HG03565 (cell line): ENCODE data around the gene SYNDIG1.

Experiments
- ATAC-seq: cut with Tn5 transposase; IDR thresholded peaks from one replicate; pipeline ENCODE4 v1.9.1; 2021; ENCODE audit warnings: mild to moderate bottlenecking, moderate library complexity; ENCODE audit not compliant: unreplicated experiment

Gene SYNDIG1

DNA sequence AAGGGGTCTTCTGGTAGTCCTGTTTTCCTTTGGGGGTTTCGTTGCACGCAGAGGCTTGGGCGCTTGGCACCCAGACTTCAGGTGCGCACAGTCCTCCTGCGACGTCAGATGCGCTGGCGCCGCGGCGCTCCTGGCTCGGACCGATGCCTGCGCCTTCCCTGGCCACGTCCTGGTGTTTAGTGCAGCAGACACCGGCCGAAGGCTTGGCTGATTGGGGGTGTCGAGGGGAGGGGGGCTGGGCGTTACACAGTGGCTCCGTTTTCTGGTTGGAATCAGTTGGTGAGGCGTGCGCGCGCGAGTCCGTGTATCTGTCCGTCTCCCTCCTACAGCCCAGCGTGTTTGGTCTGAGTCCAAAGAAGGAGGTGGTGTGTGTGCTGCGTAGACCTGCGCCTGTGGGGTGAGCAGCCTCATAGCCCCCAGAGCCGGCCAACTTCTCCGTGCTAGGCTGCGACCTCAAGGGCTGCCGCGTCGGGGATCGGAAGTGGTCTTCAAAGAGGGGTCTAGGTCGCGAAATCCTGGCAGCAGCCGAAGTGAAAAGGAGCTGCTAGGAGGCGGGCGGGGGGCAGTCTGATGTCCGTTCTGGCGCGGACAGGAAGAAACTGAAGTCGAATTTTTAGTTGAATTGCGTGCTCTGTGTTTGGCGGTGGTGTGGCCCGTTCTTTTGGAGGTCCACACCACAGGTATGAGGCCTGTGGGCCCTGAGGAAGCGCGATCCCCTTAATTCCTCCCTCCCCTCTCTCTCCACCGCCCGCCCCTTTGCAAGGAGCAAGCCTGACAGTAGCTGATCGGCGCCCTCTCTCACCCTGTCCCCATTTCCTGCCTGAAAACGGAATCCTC lies 1.5 kb downstream of the SYNDIG1 start:
- ATAC-seq = no peak

DNA sequence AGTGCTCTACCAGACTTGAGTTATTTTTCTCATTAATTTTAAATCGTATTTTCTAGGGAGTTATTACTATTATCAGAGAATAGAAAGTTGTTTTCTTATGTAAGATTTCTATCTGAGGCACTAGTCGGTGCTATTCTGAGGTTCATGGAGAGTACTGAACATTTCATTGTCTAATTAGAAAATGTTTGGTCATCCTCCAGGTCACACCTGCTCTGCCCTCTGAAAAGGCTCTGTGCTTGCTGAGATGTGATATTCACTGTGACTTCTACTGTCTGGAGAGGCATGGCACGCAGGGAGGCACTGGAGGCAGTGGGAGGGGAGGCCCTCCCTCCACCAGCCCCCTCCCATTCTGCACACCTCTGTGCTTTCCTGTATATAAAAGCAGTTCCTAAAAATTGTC lies 3.0 kb downstream of the SYNDIG1 start:
- ATAC-seq = no peak

DNA sequence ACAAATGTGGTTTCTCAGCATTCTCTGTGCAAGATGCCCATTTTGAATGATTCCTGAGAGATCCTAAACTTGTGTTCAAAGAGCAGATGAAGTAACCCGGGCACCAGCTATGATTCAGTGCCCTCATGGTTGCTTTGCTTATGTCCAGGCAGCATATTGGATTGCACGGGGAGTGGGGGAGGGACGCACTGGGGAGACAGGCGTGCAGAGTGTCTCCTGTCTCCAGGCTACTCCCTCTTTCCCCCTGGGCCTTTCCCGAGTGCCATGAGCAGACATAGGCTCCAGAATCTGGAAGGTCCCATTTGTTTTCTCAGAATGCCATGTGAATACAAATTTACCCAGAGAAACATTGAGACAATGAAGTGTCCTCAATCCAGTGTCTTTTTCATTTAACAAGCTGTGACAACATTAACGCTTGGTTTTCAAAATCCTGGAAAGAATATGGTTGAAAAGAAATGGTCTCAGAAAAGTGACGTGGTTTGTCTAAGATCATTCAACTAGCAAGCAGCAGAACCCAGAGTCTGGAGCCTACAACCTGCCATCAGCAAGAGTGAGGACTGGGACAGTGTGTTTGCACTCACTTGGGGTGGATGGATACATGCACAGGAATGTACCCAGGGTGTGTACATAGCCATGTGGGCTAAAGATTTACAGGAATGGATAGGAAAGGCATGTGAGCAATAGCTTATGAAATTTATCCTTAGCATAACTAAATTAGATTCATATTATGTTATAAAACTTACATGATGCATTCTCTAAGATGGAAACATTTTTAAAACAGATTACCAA lies 4.2 kb downstream of the SYNDIG1 start:
- no peak for ATAC-seq

DNA sequence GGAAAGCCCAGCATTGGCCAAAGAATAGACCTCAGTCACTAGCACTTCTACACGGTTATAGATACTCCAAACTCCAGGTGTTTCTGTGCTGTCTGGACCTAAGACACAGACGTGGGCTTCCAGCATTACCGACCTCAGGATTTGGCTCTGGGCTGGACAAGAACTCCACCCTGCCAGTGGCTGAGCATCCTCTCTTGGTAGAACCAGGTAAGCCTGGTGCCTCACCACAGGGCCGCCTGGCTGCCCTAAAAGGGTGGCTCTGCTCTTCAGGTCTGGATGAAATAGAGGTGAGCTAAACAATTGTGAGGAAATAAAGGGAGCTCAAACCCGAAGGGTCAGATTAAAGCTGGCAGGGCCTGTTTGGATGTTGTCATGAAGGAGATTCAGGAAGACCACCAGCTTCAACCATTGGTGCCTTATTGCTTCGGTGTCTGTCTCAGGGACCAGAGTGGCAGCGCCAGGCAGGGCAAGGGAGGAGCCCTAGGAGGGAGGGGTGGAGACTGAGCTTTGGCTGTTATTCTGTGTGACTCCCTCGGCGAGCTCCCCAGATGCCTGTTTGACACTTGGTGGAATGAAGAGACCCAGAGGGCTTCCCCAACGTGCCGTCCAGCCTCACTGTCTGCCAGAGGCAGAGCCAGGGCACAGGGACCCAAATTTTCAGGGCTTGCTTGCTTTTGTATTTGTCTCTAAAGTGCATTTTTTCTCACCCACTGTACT lies 8.6 kb downstream of the SYNDIG1 start:
- no peak for ATAC-seq

DNA sequence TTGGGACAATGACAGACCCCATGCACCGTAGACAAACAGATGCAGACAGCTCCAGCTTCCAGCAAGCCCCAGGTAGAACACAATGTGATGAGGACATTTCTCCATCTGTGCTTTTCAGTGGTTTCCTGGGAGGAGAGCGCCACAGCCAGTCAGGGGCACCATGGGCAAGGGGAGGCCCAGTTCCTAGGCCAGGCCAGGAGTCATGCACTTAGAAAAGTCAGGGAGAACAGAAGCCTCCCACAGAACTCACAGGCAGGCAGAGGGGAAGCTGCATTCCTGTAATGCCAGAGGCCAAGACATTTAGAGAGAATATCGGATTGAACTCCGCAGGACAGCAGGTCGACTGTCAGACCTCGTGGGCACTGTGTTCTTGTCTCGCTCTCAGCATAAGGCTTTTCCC lies 9.2 kb downstream of the SYNDIG1 start:
- ATAC-seq = no peak

DNA sequence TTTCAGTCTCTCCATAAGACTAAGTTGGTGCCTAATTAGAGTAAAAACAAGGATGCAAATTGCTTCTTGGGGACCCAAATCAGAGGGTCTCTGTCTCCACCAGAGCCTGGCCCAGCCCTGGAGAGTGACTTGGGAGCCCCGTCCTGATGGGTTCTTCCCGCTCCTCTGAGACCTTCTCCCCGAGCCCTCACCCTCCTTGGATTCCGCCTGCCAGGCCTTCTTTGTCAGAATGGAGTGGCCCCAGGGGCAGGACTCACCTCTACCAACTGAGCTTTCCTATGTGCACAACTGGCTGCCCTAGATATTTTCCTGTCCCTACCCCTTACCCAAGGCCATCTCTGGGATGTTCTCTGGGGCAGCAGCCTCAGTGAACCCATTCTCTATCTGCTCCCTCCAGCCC lies 9.7 kb downstream of the SYNDIG1 start:
- ATAC-seq = no peak

DNA sequence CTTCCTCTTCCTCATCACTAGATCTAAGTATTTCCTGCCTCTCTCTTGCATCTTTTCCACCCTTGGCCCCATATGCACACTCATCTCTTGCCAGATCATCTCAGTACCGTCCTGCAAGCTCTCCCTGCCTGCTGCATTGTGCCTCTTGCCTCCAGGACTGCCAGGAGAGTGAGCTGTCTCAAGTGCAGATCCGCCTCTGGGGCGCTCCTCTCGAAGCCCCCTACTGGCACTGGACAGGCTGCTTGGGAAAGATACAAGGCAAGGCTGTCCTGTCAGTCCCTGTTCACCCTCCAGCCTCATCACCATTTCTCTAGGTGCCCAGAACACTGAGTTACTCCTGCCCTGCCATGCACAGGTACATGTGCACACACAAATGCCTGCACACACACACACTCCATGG lies 10.2 kb downstream of the SYNDIG1 start:
- ATAC-seq = no peak

DNA sequence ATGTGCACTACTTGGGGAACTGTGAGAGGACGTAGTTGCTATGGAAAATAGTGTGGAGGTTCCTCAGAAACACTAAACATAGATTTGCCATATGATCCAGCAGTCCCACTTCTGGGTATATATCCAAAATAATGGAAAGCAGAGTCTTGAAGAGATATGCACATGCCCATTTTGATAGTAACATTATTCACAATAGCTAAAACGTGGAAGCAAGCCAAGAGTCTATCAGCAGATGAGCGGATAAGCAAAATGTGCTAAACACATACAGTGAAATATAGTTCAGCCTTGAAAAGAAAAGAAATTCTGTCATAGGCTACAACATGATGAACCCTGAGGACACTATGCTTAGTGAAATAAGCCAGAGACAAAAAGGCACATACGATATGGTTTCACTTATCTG lies 11.1 kb downstream of the SYNDIG1 start:
- ATAC-seq = no peak

DNA sequence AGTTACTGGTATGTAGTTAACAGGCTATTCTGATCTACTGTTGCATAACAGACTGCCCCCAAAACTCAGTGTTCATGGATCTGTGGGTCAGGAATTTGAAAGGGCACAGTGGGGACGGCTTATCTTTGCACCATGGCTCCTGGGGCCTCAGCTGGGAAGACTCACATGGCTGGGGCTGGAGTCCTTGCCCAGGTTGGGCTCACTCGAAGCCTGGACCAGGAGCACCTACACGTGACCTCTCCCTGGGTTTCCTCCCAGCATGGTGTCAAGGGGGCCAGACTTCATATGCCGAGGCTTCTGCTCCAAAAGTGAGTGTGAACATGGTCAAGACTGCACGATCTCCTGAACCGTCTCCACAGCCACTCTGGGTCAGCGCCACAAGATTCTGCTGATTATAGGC lies 11.7 kb downstream of the SYNDIG1 start:
- no peak for ATAC-seq

DNA sequence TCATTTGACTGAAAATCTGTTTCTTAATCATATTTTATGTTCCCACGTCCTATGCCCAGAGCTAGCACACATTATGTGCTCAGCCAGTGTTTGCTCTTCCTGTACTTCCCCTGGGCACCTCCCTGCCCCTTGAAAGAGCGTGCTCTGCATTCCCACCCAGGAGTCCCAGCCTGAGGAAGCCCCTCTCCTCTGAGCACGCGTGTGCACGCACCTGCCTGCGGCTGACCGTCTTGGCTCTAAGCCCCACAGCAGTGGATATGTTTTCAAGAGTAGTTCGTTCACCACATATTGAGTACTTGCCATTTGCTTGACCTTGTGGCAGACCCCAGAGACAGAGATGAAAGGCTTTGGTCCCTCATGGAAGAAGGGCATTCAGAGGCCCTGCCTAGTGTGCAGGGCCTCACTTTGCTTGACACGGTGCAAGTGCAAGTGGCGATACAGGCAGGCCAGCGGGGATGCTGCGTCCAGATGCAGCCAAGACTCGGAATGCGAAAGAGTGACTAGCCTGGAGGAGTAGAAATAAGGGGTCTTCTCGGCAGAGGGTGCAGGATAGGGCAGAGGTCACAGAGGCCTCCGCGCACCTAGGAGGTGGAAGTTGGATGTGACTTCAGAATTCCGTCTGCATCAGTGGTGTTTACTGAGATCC lies 14.1 kb downstream of the SYNDIG1 start:
- no peak for ATAC-seq

DNA sequence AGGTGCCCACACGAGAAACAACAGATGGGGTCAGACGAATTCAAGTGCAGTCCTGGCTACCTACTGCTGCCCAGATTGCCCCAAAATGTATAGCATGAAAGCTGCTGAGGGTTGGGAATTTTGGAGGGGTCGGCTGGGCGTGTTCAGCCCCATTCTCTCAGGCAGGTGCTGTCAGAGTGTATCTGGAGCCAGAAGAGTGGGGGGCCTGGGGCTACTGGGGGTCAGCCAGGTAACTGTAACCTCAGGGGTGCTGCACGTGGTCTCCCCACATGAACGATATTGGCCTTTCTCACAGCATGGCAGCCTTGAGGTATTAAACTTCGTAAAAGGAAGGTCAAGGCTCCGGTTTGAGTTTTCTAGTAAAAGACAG lies 14.6 kb downstream of the SYNDIG1 start:
- no peak for ATAC-seq

DNA sequence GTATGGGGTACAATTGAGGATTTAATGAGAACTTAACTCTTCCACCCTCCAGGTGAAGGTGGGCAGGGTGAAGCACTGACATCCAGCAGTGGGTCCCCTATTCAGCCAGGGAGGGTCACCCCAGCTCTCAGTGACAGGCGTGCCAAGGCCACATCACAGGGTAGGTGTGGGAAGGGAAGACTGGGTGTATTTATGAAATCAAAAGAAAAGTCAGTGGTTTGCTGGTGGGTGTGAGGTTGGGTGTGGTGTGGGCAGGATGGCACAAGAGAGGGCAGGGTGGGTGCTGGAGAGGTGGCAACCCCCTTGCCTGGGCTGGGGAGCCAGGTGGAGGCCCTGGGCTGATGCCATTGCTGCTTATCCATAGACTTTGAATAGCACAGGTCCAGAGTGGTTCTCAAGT lies 16.6 kb downstream of the SYNDIG1 start:
- no peak for ATAC-seq

DNA sequence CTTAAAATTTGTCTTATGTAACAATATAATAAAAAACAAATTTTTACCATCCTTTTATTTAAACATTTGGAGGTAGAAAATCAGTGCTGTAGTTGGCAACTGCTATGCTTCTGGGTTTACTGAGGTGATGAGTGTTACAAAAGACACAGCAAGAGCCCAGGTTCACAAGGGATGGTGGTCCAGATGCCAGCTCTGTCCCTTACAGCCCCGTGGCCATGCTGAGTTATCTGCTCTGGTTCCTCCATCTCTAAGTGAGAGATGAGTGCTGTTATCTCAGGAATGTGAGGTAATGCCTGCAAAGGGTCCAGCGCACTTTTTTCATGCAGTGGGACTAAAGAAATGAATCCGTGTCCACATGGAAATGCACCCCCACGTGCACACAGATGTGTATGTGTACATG lies 17.8 kb downstream of the SYNDIG1 start:
- no peak for ATAC-seq

DNA sequence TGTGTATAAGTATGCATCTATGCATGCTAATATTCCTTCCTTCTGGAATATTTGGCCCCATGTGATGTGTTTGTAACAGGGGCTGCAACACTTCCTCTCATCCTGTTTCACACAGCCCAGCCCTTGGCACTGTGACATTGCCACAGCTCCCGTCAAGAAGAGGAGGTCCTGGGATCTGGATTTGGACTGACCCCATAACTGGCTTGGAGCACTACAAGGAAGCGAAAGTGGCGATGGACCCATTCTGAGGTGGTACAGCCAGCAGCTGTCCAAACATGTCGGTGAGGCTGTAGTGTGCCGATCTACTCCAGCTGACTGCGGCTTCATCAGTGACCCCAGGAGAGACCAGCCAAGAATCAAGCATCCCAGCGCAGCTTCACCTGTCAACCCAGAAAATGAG lies 18.2 kb downstream of the SYNDIG1 start:
- no peak for ATAC-seq

DNA sequence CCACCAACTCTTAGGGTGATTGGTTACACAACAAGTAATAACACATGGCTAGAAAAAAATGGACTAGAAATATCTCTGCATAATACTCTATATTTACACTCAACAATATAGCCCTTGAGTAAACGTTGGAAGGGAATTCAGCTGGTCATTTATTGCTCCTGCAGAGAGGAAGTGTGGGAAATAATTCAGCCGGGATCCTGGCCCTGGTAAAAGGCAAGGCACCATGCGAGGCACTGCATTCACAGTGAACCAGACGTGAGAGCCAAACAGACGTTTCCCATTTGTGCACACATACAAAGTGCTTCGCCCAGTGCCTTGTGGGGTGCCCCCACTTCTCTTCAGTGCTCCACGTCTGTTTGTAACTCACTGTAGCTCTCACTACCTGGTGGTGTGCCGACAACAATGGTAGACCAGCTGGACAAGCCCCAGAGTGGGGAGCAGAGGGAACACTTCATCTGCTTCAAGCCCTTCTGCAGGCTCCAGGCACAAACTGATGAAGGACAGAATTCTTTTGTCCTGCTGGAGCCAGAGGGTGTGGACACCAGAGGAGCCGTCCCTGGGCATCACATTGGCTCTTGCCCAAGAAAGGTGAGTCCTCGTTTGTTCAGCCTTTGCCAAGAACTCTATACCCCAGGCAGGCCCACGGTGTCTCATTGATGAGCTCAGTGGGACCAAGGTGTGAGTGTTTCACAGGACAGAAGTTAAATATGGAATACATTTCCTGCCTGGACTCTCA lies 18.8 kb downstream of the SYNDIG1 start:
- no peak for ATAC-seq

DNA sequence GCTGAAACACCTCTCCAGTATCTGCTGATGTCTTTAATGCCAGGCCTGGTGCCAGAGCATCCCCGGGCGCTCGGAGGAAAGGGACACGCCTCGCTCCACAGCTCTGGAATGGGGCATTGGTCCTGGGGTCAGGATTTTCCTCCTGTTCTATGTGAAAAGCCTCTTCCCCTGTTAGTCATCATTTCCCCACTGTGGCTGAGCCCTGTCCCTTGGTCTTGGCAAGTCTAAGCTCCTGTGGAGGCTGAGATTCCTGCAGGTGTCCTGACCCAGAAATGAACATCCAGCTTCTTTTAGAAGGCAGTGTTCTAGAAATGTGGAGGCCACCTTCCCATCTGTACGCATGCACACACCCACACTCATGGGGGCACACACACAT lies 19.4 kb downstream of the SYNDIG1 start:
- no peak for ATAC-seq

DNA sequence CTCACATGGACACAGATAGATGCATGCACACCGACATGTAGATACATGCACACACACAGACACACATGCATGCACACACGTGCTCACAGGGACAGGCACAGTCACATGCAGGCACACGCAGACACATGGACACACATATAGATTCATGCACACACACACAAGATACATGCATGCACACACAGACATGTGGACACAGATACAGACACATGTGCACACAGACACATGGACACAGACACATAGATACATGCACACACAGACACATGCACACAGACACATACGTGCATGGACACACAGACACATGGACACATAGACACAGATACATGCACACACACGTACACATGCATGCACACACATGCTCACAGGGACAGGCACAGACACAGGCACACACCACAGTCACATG lies 19.8 kb downstream of the SYNDIG1 start:
- ATAC-seq = no peak

DNA sequence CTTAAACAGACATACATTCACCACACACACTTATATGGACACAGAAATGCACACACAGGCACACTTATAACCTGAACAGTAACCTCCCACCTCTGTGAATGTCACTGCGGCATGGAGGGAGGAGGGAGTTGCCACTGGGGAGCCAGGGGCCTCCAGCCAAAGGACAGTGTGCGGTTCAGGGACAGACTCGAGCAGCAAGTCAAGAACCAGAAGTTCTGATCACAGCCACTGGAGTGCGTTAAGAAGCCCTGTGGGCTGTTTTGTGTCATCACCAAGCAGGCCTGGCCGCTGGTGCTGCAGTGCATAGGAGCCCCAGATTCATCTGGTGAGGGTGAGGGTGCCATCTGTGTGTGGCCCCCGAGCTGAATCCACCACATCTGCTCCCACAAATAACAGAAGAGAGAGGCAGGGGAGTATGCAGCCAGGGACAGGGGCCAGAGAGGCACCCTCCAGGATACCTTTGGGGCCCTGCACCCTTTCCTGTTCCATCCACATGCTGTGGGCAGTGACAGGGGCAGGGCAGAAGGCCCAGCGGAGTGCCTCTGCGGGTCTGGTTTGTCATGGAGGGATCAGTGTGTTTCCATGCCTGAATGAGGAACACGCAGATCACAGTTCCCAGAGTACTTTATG lies 20.3 kb downstream of the SYNDIG1 start:
- no peak for ATAC-seq

DNA sequence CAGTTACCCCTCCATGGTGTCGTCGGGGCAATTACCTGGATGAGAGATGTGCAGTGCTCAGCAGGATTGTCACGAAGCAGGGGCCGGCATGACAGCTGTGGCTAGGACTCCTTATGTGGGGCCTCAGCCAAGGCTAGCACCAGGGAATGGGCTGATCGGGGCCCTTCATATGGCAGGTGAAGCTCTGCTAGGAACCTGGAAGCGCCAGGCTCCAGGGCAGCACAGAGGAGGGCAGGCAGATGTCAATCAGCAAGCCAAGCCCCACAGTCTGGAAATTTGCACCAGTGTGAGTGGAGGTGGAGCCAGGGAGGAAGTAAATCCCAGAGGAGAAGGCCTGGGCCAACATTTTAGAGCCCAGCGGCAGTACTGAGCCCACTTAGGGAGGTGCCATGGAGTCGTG lies 21.2 kb downstream of the SYNDIG1 start:
- ATAC-seq = no peak

DNA sequence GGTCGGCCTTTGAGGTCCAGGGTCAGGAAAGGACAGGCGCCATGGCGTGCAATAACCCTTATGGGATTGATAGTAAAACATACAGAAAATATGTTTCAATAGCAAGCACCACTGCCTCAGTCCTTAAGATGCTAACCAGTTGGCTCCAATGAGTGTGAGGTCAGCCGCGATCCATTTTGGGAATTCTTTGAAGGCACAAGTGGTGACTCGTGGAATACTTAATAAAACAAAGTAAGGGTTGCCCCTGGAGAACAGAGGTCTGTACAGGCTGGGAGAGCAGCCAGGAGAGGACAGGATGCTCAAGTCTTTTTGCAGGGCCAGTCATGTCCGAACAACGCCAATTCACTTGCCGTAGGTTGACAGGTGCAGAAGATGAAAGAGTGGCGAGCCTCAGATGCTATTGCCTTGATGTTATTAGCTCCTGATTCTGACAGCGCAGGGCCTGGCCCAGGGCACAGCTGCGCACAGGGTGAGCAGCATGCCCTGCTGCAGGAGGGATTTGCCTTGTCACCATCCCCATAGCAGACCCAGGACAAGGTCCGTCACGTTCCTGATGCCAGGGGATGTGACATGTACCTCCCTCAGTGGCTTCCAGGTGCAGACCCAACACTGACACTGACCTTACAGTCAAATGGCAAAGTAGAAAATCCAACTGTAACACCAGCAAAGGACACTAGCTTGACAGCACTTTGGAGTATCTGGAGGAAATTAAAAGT lies 21.8 kb downstream of the SYNDIG1 start:
- no peak for ATAC-seq
